Progenitor cell of endocrine pancreas (in vitro differentiated cells): ENCODE measurements around the gene HPGD. TPM values are rescaled to one million over a fixed set of nuclear protein-coding genes. Genes with fewer than 3 reads are reported as not detected.

Experiments used
- DNase-seq: peaks from one replicate; pipeline ENCODE4 v3.0.0; 2021; ENCODE audit warnings: low spot score; ENCODE audit not compliant: unreplicated experiment
- H3K27ac Mint-ChIP-seq: 2 replicates; pipeline ENCODE4 v1.8.0; 2021; ENCODE audit warnings: mild to moderate bottlenecking, moderate library complexity, mixed read lengths
- H3K27me3 Mint-ChIP-seq: 2 replicates; pipeline ENCODE4 v1.8.0; 2021; ENCODE audit warnings: mixed read lengths
- H3K36me3 Mint-ChIP-seq: 2 replicates; pipeline ENCODE4 v1.8.0; 2022; ENCODE audit warnings: mixed read lengths; ENCODE audit not compliant: insufficient read depth
- H3K4me1 Mint-ChIP-seq: 2 replicates; pipeline ENCODE4 v1.8.0; 2021; ENCODE audit warnings: low read depth, mixed read lengths
- H3K4me3 Mint-ChIP-seq: 2 replicates; pipeline ENCODE4 v1.8.0; 2021; ENCODE audit warnings: low read depth, mild to moderate bottlenecking, moderate library complexity, mixed read lengths
- H3K9me3 Mint-ChIP-seq: 2 replicates; pipeline ENCODE4 v1.8.0; 2021; ENCODE audit warnings: low read depth, mixed read lengths
- total RNA-seq: library from RNA; stranded (reverse); gene quantifications from 2 replicates; pipeline ENCODE4 v1.2.1, GENCODE V29; 2021
- TF ChIP-seq, protein P1 (sequence below): fragments of 200-600 bp; sonication (generic); IDR thresholded peaks from one replicate; pipeline ENCODE4 v1.5.0; 2021; ENCODE audit warnings: antibody characterized with exemption, mild to moderate bottlenecking; ENCODE audit not compliant: unreplicated experiment

The HPGD gene
- total RNA-seq, 1 donor from 2014 or later: 2.0 TPM

GRCh38 chr4:174479140-174479539 is 43.1 kb downstream of the HPGD start:
- Mint-ChIP-seq H3K9me3 (no peaks in the 10 kb centered on the region), H3K27ac (no peak overlapping the region), H3K27me3 (no peaks in the 10 kb centered on the region), H3K36me3 (no peaks in the 10 kb centered on the region), H3K4me1 (no peaks in the 10 kb centered on the region), H3K4me3 (no peak overlapping the region)
- DNase-seq: no peak
- TF ChIP-seq, protein P1, sequence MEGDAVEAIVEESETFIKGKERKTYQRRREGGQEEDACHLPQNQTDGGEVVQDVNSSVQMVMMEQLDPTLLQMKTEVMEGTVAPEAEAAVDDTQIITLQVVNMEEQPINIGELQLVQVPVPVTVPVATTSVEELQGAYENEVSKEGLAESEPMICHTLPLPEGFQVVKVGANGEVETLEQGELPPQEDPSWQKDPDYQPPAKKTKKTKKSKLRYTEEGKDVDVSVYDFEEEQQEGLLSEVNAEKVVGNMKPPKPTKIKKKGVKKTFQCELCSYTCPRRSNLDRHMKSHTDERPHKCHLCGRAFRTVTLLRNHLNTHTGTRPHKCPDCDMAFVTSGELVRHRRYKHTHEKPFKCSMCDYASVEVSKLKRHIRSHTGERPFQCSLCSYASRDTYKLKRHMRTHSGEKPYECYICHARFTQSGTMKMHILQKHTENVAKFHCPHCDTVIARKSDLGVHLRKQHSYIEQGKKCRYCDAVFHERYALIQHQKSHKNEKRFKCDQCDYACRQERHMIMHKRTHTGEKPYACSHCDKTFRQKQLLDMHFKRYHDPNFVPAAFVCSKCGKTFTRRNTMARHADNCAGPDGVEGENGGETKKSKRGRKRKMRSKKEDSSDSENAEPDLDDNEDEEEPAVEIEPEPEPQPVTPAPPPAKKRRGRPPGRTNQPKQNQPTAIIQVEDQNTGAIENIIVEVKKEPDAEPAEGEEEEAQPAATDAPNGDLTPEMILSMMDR: no peak

- Mint-ChIP-seq H3K27ac (no peak overlapping the region), H3K36me3 (no peaks in the 10 kb centered on the region), H3K4me3 (no peak overlapping the region), H3K9me3 (no peaks in the 10 kb centered on the region), H3K27me3 (no peaks in the 10 kb centered on the region), H3K4me1 (no peaks in the 10 kb centered on the region)
- TF ChIP-seq, protein P1: no peak
- no peak for DNase-seq
Measured at GRCh38 chr4:174475528-174475927, 46.8 kb downstream of the HPGD start.

DNA sequence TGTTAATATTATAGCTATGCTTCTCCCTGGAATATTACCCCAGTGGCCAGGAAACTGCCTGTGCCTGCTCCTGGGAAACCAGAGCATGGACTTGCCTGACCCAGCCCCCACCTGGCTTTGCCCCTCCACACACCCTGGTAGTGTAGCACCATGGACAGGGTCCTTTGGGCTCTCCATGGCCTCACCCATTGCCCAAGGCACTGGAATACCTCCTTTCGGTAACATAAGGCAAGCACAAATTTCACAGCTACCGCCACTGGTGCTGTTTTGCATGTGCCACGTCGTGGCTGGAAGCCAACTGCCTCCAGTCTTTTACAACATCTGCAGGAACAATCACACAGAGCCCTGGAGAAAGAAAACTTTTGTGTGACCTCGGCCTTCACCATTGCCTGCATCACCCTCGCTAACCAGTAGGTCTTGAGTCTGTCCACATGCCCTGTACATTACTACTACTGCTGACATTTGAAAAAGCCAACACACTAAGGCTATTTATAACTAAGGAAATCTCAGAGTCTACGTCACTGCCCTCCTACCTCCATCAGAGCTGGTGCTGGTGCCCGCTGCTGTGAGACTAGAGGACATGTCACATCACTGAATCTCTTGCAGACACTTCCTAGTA is 47.7 kb downstream of the HPGD start:
- Mint-ChIP-seq H3K27ac (no peak overlapping the region), H3K36me3 (no peaks in the 10 kb centered on the region)
- TF ChIP-seq, protein P1: no peak

DNA sequence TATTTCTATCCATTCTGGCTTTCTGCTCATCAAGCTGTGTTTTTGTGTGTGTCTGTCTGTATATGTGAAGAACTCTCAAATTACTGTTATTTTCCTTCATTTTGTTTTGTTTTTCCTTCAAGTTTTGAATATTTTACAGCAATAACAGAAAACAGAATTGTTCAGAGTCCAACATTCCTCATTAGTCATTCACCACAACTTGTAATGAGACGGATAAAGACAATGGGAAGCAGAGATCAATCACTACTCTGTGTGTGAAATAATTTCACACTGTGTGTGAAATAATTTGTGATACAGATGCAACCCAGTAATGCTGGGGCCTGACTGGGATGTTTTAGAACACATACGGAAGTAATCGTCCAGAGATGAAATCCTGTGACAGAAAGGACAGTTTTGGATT is 55.2 kb downstream of the HPGD start:
- no peak for DNase-seq
- Mint-ChIP-seq H3K27me3 (peaks cover 7% of the 10 kb centered on the region), H3K9me3 (peaks cover 4% of the 10 kb centered on the region), H3K36me3 (no peaks in the 10 kb centered on the region), H3K4me1 (no peaks in the 10 kb centered on the region), H3K27ac (no peak overlapping the region), H3K4me3 (no peak overlapping the region)
- TF ChIP-seq, protein P1: no peak

More for the DNA sequence above, 47.7 kb downstream of the HPGD start:
- DNase-seq: no peak
- H3K9me3 Mint-ChIP-seq: no peaks in the 10 kb centered on the region
- no peak overlapping the region for H3K4me3 Mint-ChIP-seq
- no peaks in the 10 kb centered on the region for H3K4me1 Mint-ChIP-seq
- peaks cover under 1% of the 10 kb centered on the region for H3K27me3 Mint-ChIP-seq

GRCh38 chr4:174464949-174465348 is 57.3 kb downstream of the HPGD start:
- no peak overlapping the region for H3K4me3 Mint-ChIP-seq
- peaks cover 18% of the 10 kb centered on the region for H3K4me1 Mint-ChIP-seq
- no peak for DNase-seq
- H3K27ac Mint-ChIP-seq: no peak overlapping the region
- TF ChIP-seq, protein P1: no peak
- no peaks in the 10 kb centered on the region for H3K36me3 Mint-ChIP-seq
- peaks cover 7% of the 10 kb centered on the region for H3K27me3 Mint-ChIP-seq
- H3K9me3 Mint-ChIP-seq: peaks cover 4% of the 10 kb centered on the region
